Activated CD8-positive, alpha-beta memory T cell treated with anti-CD3 and anti-CD28 coated beads, Interleukin-2, amount 50 U/mL, for 48 hours (primary cell): ENCODE data around the gene POTEF.
"Not testable (repeated sequence)": the region's sequence is repeated elsewhere in the genome, so short reads cannot be mapped to it uniquely, and the experiment has no call there.

Experiments used
- DNase-seq: peaks from one replicate; pipeline ENCODE4 v3.0.0-alpha.2; 2020

The POTEF gene

GRCh38 chr2:130127726-130128125 lies 1.3 kb downstream of the POTEF start:
- DNase-seq, result not testable (repeated sequence)

GRCh38 chr2:130120924-130121323 lies 8.1 kb downstream of the POTEF start:
- DNase-seq, result not testable (repeated sequence)

- DNase-seq, result not testable (repeated sequence)
Observed at GRCh38 chr2:130102597-130103363, 26.2 kb downstream of the POTEF start.

- DNase-seq, result not testable (repeated sequence)
Observed at GRCh38 chr2:130062645-130063044, 66.4 kb downstream of the POTEF start.

- DNase-seq, result not testable (repeated sequence)
Observed at GRCh38 chr2:130059982-130060381, 69.0 kb downstream of the POTEF start.

GRCh38 chr2:130056336-130056735 lies 72.7 kb downstream of the POTEF start:
- DNase-seq, result not testable (repeated sequence)

GRCh38 chr2:130053217-130053911 lies 75.7 kb downstream of the POTEF start:
- DNase-seq, result not testable (repeated sequence)

- DNase-seq, result not testable (repeated sequence)
Observed at GRCh38 chr2:130052376-130052775, 76.6 kb downstream of the POTEF start.

- DNase-seq, result not testable (repeated sequence)
Observed at GRCh38 chr2:130048422-130048821, 80.6 kb downstream of the POTEF start.

- not testable (repeated sequence) for DNase-seq
Observed at GRCh38 chr2:130038265-130038603, 90.8 kb downstream of the POTEF start.

GRCh38 chr2:130025931-130026330 lies 103.1 kb downstream of the POTEF start:
- not testable (repeated sequence) for DNase-seq
